ENCODE data around the gene ZMYM5. TPM values are rescaled to one million over a fixed set of nuclear protein-coding genes. Genes with fewer than 3 reads are reported as not detected.

The ZMYM5 gene
- total and polyA plus RNA-seq, 2 of the 8 experiments (the other 6 are each of a cell fraction or from before 2014, with no cell fraction given), result 4.9 to 7.9 TPM

DNA sequence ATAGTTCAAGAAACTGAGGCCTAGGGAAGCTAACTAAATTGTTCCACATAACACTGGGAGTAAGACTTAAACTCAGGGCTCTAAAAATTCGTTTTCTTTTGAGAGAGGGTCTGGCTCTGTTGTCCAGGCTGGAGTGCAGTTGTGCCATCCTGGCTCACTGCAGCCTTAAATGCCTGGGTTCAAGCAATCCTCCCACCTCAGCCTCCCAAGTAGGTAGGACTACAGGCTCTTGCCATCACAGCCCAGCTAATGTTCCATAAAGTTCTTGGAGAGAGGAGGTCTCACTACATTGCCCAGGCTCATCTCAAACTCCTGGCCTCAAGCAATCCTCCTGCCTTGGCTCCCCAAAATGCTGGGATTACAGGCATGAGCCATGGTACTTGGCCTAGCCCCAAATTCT lies 10.7 kb downstream of the ZMYM5 start:
- DNase-seq (ENCODE audit: low read depth in 1 of 2, low spot score in 2 of 2) (no peak), FAIRE-seq (no peak)
- Histone ChIP-seq H3K4me2 (ENCODE audit: insufficient read depth in 1 of 2, low read depth in 2 of 2, low read length in 2 of 2) (no peak overlapping the region), H3K9ac (replicated peaks in 1 of 4; ENCODE audit: extremely low read depth in 1 of 4, low read depth in 3 of 4, low read length in 3 of 4) (no peak overlapping the region), H4K8ac (ENCODE audit: extremely low read depth, insufficient read depth, low read length) (no peak overlapping the region), H2AFZ (ENCODE audit: low read length) (no peak overlapping the region), H4K20me1 (replicated peaks in 1 of 2; ENCODE audit: control insufficient read depth in 1 of 2, insufficient read depth in 2 of 2, low read length in 2 of 2) (peaks cover 0 to 2% of the 10 kb centered on the region in 2 experiments), H2BK15ac (ENCODE audit: low read length) (no peak overlapping the region), H3K36me3 (ENCODE audit: control insufficient read depth in 2 of 4, insufficient read depth in 4 of 4, low read length in 3 of 4) (peaks cover 0 to 27% (median 5%) of the 10 kb centered on the region in 4 experiments; a peak in 5 of 8 replicates), H4K91ac (replicated peaks; ENCODE audit: insufficient read length, low read length) (no peak overlapping the region), H3K27me3 (replicated peaks in 1 of 4; ENCODE audit: control insufficient read depth in 3 of 4, extremely low read depth in 1 of 4, insufficient read depth in 3 of 4, low read length in 3 of 4) (no peaks in the 10 kb centered on the region), H3K79me1 (ENCODE audit: low read depth, low read length) (peaks cover 5% of the 10 kb centered on the region), H3K23me2 (ENCODE audit: low read depth, low read length) (no peaks in the 10 kb centered on the region), H3K4me3 (ENCODE audit: extremely low read depth in 1 of 4, insufficient read depth in 2 of 4, low read depth in 3 of 4, low read length in 4 of 4) (no peak overlapping the region), H2BK12ac (ENCODE audit: low read depth, low read length) (no peak overlapping the region), H2BK20ac (ENCODE audit: low read length) (no peak overlapping the region), H2AK5ac (ENCODE audit: low read depth, low read length) (no peak overlapping the region), H3K18ac (ENCODE audit: extremely low read depth, low read length) (no peak overlapping the region), H3K9me3 (ENCODE audit: insufficient read depth in 2 of 2, low read depth in 1 of 2, low read length in 1 of 2) (no peaks in the 10 kb centered on the region), H4K5ac (ENCODE audit: insufficient read length, low read depth, low read length) (no peak overlapping the region), H2BK5ac (ENCODE audit: low read depth, low read length) (no peak overlapping the region), H3K14ac (ENCODE audit: insufficient read length) (no peak overlapping the region), H3K4ac (replicated peaks; ENCODE audit: insufficient read length, low read depth, low read length) (no peak overlapping the region), H3K27ac (ENCODE audit: low read depth, low read length) (no peak overlapping the region), H2BK120ac (replicated peaks; ENCODE audit: low read depth, low read length) (no peak overlapping the region), H3K56ac (replicated peaks; ENCODE audit: insufficient read length, low read depth, low read length) (no peak overlapping the region), H3K23ac (ENCODE audit: insufficient read length) (no peak overlapping the region), H3K79me2 (ENCODE audit: control insufficient read depth in 1 of 2, insufficient read depth in 2 of 2, low read length in 2 of 2) (peaks cover 0 to 26% of the 10 kb centered on the region in 2 experiments; a peak in 3 of 4 replicates), H3K4me1 (replicated peaks in 1 of 4; ENCODE audit: control insufficient read depth in 3 of 4, insufficient read depth in 4 of 4, low read length in 3 of 4) (no peaks in the 10 kb centered on the region)
- 76% methylated on average over 1 of the region's 1 CpG; no CpG with 5 or more reads in 1 of the 2 experiments for WGBS, 2 experiments (ENCODE audit: extremely low coverage in 1 of 2, insufficient coverage in 1 of 2, insufficient read length in 1 of 2, insufficient replicate concordance in 2 of 2, low coverage in 1 of 2, low lambda C conversion rate in 2 of 2, missing lambda C conversion rate in 1 of 2)
- POLR2A ChIA-PET (ENCODE audit: partially characterized antibody), result interaction anchor here (1.1 to 1.7 kb wide), 3 partner anchors 10 to 17 kb away, joined by 3 to 4 read pairs (median 3); no protein-coding TSS in a partner anchor
- CTCF ChIA-PET (ENCODE audit: partially characterized antibody), result interaction anchor here (1.4 kb wide), 1 partner anchor 12 kb away, joined by 5 read pairs; no protein-coding TSS in a partner anchor
- TF ChIP-seq NANOG (IDR thresholded peaks at IDR 0.05; ENCODE audit: insufficient read depth, low read depth, low read length, poor library complexity, severe bottlenecking) (no peak), RBBP5 (IDR thresholded peaks at IDR 0.05; ENCODE audit: borderline replicate concordance, low read depth, low read length) (no peak), TBP (IDR thresholded peaks at IDR 0.05; ENCODE audit: low read depth, low read length) (no peak)

All from H1 (cell line).